SK-N-SH treated with all-trans-retinoic acid at 6 μM for 48 hours (cell line): ENCODE data around the gene SCO1.

Experiments
- ATAC-seq: fragments of 200-7000 bp; cut with Tn5 transposase; 3 replicates; pipeline ENCODE4 v1.9.1; 2020; ENCODE audit warnings: mild to moderate bottlenecking, moderate library complexity
- BACH2 ChIP-seq: fragments of 250-450 bp; sonication (Bioruptor Pico); IDR thresholded peaks from 2 replicates; pipeline ENCODE4 v1.9.0; 2021; ENCODE audit warnings: mild to moderate bottlenecking, borderline replicate concordance
- CSDC2 ChIP-seq: fragments of 250-450 bp; sonication (Bioruptor Pico); IDR thresholded peaks from 2 replicates; pipeline ENCODE4 v1.5.0; 2020; ENCODE audit warnings: mild to moderate bottlenecking, moderate library complexity
- CSRNP3 ChIP-seq: fragments of 250-450 bp; sonication (Bioruptor Pico); IDR thresholded peaks from 2 replicates; pipeline ENCODE4 v1.5.1; 2021; ENCODE audit warnings: mild to moderate bottlenecking, moderate library complexity
- ESRRG ChIP-seq: fragments of 250-450 bp; sonication (Bioruptor Pico); IDR thresholded peaks from 2 replicates; pipeline ENCODE4 v1.6.1; 2021; ENCODE audit warnings: mild to moderate bottlenecking
- GLIS3 ChIP-seq: fragments of 250-450 bp; sonication (Bioruptor Pico); IDR thresholded peaks from 2 replicates; pipeline ENCODE4 v1.5.0; 2020; ENCODE audit warnings: mild to moderate bottlenecking, moderate library complexity
- OSR1 ChIP-seq: fragments of 250-450 bp; sonication (Bioruptor Pico); IDR thresholded peaks from 2 replicates; pipeline ENCODE4 v1.8.0; 2022; ENCODE audit warnings: moderate library complexity, mild to moderate bottlenecking, inconsistent platforms
- PATZ1 ChIP-seq: fragments of 250-450 bp; sonication (Bioruptor Pico); IDR thresholded peaks from 2 replicates; pipeline ENCODE4 v1.8.0; 2020; ENCODE audit warnings: mild to moderate bottlenecking, moderate library complexity, borderline replicate concordance
- POU6F1 ChIP-seq: fragments of 250-450 bp; sonication (Bioruptor Pico); IDR thresholded peaks from 2 replicates; pipeline ENCODE4 v1.8.0; 2021; ENCODE audit warnings: low read depth, mild to moderate bottlenecking, moderate library complexity, borderline replicate concordance
- PPARA ChIP-seq: fragments of 250-450 bp; sonication (Bioruptor Pico); IDR thresholded peaks from 2 replicates; pipeline ENCODE4 v1.5.0; 2020; ENCODE audit warnings: mild to moderate bottlenecking, borderline replicate concordance
- RARB ChIP-seq: fragments of 250-450 bp; sonication (Bioruptor Pico); IDR thresholded peaks from 2 replicates; pipeline ENCODE4 v1.8.0; 2021; ENCODE audit warnings: mild to moderate bottlenecking, moderate library complexity
- TOX ChIP-seq: fragments of 250-450 bp; sonication (Bioruptor Pico); IDR thresholded peaks from 2 replicates; pipeline ENCODE4 v1.8.0; 2021; ENCODE audit warnings: mild to moderate bottlenecking, moderate library complexity, borderline replicate concordance
- ZC3H10 ChIP-seq: fragments of 250-450 bp; sonication (Bioruptor Pico); IDR thresholded peaks from 2 replicates; pipeline ENCODE4 v1.5.1; 2021; ENCODE audit warnings: mild to moderate bottlenecking, moderate library complexity
- ZFP3 ChIP-seq: fragments of 250-450 bp; sonication (Bioruptor Pico); IDR thresholded peaks from 2 replicates; pipeline ENCODE4 v1.5.0; 2020; ENCODE audit warnings: mild to moderate bottlenecking, moderate library complexity
- ZFP30 ChIP-seq: fragments of 450-650 bp; formaldehyde crosslinking; IDR thresholded peaks from 2 replicates; pipeline ENCODE4 v1.5.0; 2022; ENCODE audit warnings: mild to moderate bottlenecking, moderate library complexity
- ZNF565 ChIP-seq: fragments of 450-650 bp; formaldehyde crosslinking; conservative IDR thresholded peaks from 2 replicates; pipeline ENCODE4 v1.5.0; 2020; ENCODE audit warnings: low read depth, mild to moderate bottlenecking, moderate library complexity
- ZNF70 ChIP-seq: fragments of 450-650 bp; formaldehyde crosslinking; IDR thresholded peaks from 2 replicates; pipeline ENCODE4 v1.5.0; 2020; ENCODE audit warnings: mild to moderate bottlenecking, moderate library complexity
- ZNF8 ChIP-seq: fragments of 450-650 bp; formaldehyde crosslinking; IDR thresholded peaks from 2 replicates; pipeline ENCODE4 v1.5.0; 2020; ENCODE audit warnings: mild to moderate bottlenecking, moderate library complexity
- TF ChIP-seq, protein P1 (sequence below): fragments of 250-450 bp; sonication (Bioruptor Pico); IDR thresholded peaks from 2 replicates; pipeline ENCODE4 v1.5.0; 2020; ENCODE audit warnings: mild to moderate bottlenecking, moderate library complexity
- TF ChIP-seq, protein P2 (sequence below): fragments of 250-450 bp; sonication (Bioruptor Pico); IDR thresholded peaks from 2 replicates; pipeline ENCODE4 v1.5.1; 2020; ENCODE audit warnings: low read depth, mild to moderate bottlenecking, moderate library complexity

Gene SCO1

DNA sequence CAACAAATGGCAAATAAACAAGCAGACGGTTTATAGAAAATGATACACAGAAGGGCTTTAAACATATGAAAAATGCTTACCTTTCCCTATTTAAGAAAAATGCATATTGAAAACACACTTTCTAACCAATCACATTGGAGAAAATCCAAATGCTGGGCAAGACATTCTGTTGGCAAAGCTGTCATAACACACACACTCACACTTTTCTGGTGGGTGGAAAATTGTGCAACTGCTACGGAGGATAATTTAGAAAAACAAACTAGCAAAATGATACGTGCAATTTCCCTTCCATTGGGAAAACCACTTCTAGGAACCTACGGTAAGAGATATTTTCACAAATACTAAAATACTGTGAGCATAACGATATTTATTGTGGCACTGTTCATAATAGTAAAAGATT lies 30.4 kb downstream of the SCO1 start:
- no peak for ATAC-seq
- TF ChIP-seq, protein P1, sequence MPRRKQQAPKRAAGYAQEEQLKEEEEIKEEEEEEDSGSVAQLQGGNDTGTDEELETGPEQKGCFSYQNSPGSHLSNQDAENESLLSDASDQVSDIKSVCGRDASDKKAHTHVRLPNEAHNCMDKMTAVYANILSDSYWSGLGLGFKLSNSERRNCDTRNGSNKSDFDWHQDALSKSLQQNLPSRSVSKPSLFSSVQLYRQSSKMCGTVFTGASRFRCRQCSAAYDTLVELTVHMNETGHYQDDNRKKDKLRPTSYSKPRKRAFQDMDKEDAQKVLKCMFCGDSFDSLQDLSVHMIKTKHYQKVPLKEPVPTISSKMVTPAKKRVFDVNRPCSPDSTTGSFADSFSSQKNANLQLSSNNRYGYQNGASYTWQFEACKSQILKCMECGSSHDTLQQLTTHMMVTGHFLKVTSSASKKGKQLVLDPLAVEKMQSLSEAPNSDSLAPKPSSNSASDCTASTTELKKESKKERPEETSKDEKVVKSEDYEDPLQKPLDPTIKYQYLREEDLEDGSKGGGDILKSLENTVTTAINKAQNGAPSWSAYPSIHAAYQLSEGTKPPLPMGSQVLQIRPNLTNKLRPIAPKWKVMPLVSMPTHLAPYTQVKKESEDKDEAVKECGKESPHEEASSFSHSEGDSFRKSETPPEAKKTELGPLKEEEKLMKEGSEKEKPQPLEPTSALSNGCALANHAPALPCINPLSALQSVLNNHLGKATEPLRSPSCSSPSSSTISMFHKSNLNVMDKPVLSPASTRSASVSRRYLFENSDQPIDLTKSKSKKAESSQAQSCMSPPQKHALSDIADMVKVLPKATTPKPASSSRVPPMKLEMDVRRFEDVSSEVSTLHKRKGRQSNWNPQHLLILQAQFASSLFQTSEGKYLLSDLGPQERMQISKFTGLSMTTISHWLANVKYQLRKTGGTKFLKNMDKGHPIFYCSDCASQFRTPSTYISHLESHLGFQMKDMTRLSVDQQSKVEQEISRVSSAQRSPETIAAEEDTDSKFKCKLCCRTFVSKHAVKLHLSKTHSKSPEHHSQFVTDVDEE (CRISPR knock-in tag), result no peak
- TF ChIP-seq ZC3H10 (CRISPR knock-in tag) (no peak), BACH2 (CRISPR knock-in tag) (no peak), CSDC2 (CRISPR knock-in tag) (no peak), GLIS3 (no peak), PATZ1 (CRISPR knock-in tag) (no peak), ZFP30 (CRISPR knock-in tag) (no peak), RARB (CRISPR knock-in tag) (no peak), ZFP3 (no peak)
- TF ChIP-seq, protein P2, sequence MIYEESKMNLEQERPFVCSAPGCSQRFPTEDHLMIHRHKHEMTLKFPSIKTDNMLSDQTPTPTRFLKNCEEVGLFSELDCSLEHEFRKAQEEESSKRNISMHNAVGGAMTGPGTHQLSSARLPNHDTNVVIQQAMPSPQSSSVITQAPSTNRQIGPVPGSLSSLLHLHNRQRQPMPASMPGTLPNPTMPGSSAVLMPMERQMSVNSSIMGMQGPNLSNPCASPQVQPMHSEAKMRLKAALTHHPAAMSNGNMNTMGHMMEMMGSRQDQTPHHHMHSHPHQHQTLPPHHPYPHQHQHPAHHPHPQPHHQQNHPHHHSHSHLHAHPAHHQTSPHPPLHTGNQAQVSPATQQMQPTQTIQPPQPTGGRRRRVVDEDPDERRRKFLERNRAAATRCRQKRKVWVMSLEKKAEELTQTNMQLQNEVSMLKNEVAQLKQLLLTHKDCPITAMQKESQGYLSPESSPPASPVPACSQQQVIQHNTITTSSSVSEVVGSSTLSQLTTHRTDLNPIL (CRISPR knock-in tag), result no peak

GRCh38 chr17:10664571-10664970 lies 32.8 kb downstream of the SCO1 start:
- ATAC-seq, result no peak
- TF ChIP-seq ZFP30 (CRISPR knock-in tag), result no peak
- TF ChIP-seq ZNF565, result no peak
- no peak for TF ChIP-seq ZNF70 (CRISPR knock-in tag)
- no peak for TF ChIP-seq OSR1 (CRISPR knock-in tag)
- TF ChIP-seq ESRRG (CRISPR knock-in tag), result no peak
- TF ChIP-seq ZC3H10 (CRISPR knock-in tag), result no peak
- TF ChIP-seq, protein P1 (CRISPR knock-in tag), result no peak
- TF ChIP-seq CSDC2 (CRISPR knock-in tag), result no peak
- no peak for TF ChIP-seq CSRNP3
- no peak for TF ChIP-seq ZNF8 (CRISPR knock-in tag)
- no peak for TF ChIP-seq GLIS3
- TF ChIP-seq PPARA (CRISPR knock-in tag), result no peak
- no peak for TF ChIP-seq POU6F1 (CRISPR knock-in tag)

GRCh38 chr17:10663231-10663630 lies 34.1 kb downstream of the SCO1 start:
- ATAC-seq, result no peak
- TF ChIP-seq TOX (no peak), ZNF8 (CRISPR knock-in tag) (no peak), PPARA (CRISPR knock-in tag) (no peak), ZC3H10 (CRISPR knock-in tag) (no peak), GLIS3 (no peak), CSRNP3 (no peak)
- TF ChIP-seq, protein P1 (CRISPR knock-in tag), result no peak
